GM04503 (cell line): ENCODE measurements around the gene GSTA3.
"Not testable (repeated sequence)": the region's sequence is repeated elsewhere in the genome, so short reads cannot be mapped to it uniquely, and the experiment has no call there.

Source experiments
- DNase-seq: peaks from one replicate; pipeline ENCODE4 v3.0.0-alpha.2; 2012; ENCODE audit warnings: low read depth

Gene GSTA3

DNA sequence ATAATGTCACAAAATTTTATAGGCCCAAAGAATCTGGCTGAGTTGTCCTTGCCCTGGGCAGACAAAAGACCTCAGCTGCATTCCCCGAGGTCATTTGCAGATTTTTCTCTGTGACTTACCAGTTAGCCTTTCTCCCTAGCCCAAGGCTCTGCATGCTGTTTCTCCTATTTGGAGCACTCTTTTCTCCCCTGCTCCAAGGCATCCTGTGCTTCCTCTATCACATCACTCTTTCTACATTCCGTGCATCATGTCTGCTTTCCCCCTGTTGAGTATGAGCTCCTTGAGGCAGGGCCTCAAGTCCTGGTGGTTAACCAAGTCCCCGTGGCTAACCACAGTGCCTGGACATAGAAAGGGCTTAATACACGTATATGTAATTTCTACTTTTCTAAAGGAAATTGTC, 593 bp upstream of the GSTA3 start:
- DNase-seq = no peak

DNA sequence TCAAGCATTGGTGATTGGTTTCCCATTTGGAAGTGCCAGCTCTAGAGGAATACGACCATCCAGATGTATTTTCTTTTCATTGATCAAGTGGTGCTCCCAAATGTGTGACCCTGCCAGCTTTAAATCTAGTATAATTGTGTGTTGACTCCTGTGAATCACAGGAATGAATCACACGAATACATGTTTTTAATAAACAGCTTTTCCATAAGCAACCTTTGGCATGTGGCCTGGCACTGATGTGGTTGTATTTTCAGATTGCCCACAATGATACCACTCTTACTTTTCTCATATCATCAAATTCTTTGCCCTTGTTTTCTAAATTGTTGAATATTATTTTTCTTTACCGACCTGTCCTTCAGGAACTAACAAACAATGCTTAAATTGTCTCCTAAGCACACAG, 367 bp downstream of the GSTA3 start:
- no peak for DNase-seq

DNA sequence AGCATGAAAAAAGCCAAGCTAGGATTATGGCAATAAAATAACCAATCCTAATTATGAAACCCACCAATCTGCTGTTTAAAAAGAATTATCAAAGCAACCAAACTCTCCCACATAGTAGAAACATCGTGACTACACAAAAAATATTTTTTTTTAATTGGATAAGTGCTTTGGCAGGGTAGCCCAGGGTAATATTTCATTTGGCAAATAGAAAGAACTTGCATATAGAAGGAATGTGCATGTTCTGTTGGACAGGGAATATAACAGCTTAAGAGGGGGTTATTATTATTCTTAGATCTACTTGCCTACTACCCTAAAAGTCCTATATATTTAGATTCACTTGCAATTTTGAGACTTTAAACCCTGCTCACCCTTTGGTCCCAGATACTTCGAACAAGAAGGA, 972 bp downstream of the GSTA3 start:
- DNase-seq = no peak

DNA sequence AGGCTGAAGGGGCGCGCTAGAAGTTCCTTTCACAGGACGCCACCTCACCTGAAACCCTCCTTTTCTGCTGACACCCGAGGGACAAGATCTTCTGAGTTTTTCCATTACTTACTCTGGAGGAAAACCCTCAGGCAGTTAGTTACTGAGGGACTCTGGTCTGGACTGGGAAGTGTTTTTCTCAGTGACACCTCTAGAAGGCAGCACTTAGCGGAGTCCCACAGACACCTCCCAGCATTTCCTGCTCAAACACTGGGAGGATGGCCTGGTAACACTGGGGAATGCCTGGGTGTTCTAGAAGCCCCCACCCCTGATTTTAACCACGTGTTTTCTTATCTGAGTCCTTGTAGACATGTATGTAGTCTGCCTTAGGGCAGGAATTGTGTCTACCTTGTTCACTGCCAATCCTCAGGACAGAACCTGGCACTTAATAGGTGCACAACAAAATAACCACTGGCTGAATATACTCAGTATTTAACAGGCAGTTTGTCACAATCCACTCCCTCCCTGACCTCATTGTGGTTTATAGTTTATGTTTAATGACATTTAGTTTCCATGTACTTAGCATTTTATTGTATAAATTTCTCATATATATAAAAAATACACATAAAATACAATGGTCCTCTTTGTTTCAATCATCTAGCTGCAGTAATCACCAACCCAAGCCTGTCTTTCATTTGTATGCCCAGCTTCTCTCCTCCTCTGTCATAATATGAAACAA, 4.8 kb downstream of the GSTA3 start:
- no peak for DNase-seq

DNA sequence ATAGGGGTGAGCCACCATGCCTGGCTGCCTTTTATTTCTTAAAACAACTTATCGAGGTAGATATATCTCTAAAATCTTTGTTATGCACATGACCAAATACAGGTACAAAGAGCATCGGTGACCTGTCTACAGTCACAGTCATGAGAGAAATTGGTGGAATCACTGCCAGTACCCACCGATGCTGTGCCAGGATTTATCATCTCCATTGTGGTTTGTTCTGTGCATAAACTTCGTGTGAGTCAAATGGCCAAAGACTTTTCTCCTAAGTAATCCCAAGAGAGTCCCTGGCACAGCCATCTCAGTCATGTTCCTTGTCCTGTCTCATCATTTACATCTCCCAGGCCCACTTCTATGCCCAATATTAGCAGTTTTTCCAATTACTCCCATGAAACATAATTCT, 9.0 kb downstream of the GSTA3 start:
- DNase-seq = no peak

DNA sequence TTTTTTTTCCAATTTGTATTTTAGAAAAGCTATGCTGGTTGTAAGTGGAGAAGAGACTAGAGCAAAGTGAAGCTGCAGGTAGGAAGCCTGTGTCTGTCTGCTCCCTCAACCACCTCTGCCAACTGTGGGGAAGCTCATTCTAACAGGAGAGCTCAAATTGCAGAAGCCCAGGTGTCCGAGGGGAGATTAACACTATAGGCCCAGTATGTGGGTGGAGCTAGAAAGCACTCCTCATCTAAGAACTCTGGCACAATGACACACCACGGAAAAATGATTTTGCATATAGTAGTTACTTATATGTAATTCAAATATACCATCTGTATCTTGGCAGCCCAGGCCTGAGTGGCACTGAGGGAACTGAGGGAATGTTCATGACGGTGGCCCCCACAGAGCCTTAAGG, 13.7 kb downstream of the GSTA3 start:
- not testable (repeated sequence) for DNase-seq

DNA sequence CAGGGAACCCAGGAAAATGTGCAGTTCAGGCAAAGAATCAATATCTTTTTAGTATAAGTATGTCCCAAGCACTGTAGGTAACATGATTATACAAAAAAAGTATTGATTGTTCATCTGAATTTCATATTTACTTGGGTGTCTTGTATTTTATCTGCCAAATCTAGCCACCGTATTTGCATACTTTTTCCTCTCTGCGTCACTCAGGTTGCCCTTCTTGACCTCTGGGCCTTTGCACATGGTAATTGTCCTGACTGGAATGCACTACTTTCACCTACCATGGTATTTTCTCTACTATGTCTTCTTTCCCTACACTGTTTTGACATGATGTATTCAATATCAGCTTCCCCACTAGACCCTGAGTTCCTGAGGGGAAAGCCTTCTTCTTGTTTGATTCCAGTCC, 15.2 kb downstream of the GSTA3 start:
- DNase-seq = no peak

DNA sequence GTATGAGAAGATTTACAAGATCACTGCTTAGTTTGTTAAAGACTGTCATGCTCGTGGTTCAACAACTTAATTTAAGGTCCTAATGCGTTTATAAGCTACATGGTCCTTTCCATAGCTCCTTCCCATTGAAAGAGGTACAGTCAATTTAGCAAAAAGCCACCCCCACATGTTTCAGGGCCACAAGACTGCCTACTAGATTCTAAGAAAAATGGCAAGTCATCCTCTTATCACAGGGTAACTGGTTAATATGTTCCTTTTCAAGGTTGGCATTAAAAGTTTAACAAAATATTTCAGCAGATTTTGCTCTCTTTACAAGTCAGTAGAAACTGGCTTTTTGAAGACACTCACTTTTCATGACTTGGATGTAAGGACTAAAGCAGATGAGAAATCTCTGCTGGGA, 15.7 kb downstream of the GSTA3 start:
- no peak for DNase-seq

DNA sequence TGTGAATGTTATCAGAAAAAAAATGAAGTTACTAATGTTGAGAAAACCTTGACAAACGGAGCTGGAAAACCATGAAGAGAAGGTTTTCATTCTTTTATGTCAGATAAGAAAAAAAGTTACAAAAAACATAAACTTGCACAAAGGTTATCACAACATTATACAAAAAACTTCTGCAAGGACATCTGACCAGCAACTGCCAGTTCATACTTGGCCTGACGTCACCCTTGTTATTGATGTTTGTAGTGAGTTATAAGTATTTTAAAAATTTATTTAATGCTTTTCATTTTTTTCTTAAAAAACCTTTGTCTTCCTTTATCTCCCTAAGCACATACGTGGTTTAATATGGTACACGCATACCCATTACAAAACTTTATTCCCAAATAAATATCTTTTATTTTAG, 16.3 kb downstream of the GSTA3 start:
- no peak for DNase-seq

DNA sequence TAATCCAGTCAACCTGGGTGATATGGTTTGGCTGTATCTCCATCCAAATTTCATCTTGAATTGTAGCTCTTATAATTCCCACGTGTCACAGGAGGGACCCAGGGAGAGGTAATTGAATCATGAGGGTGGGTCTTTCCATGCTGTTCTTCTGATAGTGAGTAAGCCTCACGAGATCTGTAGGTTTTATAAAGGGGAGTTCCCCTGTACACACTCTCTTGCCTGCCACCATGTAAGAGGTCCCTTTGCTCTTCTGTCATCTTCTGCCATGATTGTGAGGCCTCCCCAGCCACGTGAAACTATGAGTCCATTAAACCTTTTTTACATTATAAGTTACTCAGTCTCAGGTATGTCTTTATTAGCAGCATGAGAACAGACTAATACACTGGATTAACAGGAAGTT, 19.5 kb downstream of the GSTA3 start:
- DNase-seq = no peak

DNA sequence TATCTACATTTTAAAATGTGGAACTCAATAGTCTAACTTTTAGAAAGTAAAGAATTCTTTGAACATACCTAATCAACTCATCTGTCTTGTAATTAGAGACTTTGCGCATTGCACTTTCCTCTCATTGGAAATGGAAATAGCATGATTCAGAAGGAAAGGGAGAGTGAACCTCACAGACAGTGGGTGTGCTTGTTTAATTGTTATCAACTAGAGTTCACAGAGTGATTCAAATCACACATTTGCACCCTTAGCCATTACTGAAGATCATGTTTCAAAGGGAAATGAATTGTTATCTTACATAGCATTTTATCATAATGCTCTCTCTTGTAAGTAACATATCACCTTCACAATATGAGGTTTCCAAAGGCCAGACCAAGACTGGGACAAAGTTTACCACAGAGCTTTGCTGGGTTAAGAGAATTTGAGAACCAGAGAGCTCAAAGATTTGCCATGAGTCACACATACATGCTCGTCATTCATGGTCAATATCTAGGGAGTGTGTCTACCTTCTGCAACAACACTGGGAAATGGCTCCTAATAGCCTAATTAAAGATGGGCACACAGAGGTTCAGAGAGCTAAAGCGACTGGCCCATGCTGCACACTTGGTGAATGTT, 21.5 kb downstream of the GSTA3 start:
- DNase-seq = no peak

DNA sequence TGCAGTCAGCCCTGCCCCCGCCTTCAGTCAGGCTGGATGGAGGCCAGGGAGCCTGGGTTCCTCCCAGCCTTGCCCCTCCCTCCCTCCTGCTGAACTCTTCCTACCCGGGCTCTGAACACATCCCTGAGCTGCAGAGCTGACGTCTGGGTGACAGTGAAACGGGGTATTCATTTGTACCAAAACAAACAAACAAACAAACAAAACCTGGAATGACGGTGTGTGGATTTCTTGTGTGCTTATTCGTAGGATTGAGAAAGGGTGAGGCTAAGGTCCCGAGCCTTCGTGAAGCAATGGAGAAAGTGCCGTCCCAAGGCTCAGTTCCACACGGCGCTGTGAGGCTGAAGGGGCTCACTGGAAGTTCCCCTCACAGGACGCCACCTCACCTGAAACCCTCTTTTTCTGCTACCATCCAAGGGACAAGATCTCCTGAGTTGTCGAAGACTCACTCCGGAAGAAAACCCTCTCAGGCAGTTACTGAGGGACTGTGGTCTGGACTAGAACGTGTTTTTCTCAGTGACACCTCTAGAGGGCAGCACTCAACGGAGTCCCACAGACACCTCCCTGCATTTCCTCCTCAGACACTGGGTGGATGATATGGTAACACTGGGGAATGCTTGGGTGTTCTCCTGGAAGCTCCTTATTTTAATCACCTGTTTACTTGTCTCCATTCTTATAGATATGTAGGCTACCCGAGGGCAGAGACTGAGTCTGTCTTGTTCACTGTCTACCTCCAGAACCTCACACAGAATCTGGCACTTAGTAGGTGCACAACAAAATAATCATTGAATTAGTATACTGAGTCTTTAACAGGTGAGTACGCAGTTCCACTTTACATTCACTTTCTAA, 27.3 kb downstream of the GSTA3 start:
- DNase-seq = peak; percentile 33

DNA sequence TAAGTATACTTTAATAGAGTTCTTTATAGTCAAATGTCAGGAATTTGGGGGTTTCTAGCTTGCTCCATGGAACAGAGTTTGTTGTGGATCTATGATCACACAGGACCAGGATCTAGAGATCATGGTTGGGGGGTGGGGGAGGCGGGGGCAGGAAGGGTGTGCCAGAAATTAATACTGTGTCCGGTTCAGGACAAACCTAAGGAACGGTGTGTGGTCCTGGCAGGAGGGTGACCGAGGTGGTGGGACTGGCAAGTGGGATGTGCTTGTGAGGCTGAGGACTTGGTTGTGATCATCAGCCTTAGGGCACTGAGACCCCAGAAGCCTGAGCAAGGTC, 27.9 kb downstream of the GSTA3 start:
- DNase-seq = no peak

DNA sequence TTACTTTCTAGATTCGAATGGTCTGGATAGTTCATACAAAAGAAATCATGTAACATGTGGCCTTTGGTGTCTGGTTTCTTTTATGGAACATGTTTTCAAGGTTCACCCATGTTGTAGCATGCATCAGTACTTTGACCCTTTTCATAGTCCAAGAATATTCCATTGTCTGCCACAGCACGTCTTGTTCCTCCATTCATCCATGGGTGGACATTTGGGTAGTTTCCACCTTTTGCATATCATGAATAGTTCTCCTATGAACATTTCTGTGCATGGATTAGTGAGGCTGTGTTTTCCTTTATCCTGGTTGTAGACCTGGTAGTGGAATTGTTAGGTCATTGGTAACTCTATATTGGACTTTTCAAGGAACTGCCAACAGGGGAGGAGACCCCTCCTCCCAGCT, 31.7 kb downstream of the GSTA3 start:
- DNase-seq = no peak

DNA sequence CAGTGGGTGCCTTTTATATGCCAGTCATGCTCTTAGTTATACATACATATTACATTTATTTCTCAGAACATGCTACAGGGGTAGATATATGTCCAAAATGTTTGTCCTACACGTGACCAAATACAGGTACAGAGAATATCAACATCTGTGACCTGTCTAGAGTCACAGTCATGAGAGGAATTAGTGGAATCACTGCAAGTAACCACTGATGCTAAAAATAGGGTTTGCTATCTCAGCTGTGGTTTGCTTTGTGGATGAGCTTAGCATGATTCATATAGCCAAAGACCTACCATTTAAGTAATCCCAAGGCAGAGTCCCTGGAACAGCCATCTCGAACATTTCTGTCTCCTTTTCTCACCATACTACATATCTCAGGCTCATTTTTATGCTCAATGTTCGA, 32.3 kb downstream of the GSTA3 start:
- DNase-seq = peak; percentile 72

DNA sequence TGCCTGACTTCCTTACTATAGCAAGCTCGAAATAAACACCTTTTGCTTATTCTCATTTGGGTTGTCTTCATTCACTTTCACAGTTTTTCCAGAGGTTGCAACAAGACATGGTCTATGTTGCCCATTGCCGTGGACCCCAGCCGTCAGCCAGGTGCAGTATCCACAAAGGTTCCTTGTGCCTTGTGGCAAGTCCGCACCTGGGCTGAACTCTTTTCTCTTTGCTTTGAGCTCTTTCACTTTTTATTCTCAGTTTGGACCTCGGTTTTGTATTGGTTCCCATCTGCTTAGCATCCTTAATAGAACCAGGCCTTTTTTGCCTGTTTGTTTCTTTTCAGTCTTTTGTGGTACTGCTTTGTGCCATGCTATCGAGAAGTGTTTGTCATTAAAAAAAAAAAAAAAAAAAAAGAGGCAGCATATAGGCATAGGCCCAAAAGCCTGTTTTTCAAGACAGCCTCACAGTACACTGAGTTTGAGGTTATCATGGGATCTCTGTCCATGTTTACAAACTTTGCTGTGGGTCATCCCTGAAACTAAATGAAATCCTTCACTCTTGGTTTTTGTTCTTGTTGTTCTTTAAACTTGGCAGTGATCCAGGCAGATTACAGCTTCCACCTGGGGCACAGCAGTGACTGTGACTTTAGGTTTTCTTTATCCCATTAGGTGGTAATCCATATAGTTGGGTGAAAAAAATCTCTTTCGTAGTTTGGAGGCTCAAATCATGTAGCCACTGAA, 33.3 kb downstream of the GSTA3 start:
- no peak for DNase-seq

DNA sequence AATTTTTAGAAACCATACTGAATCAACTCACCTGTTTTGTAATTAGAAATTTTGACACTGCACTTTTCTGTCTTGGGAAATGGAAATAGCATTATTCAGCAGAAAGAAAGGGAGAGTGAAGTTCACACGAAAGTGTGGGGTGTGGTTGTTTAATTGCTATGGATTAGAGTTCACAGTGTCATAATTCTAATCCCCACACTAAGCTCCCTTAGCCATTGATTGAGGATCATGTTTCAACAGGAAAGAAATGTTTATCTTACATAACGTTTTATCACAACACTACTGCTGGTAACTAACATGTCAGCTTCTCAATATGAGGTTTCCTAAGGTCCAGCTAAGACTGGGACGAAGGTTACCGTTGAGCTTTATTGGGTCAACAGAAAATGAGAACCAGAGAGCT, 37.5 kb downstream of the GSTA3 start:
- DNase-seq = no peak

DNA sequence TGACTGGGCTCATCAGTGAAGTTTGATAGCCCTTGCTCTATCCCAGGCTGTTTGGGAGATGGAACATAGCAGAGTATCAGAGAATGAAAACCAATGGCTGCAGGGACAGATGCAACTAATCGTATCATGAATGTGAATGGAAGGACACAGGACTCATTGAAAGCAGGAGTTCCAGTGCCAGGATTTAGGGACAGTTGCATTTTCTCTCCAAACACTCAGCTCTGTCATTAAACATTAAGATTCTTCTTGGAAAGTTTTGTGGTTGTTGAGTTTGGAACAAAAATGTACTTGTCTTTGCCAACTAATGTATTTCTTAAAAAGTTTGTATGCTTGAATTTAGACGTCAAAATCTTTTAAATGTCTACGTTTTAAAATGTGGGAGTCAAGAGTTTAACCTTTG, 37.9 kb downstream of the GSTA3 start:
- DNase-seq = no peak

DNA sequence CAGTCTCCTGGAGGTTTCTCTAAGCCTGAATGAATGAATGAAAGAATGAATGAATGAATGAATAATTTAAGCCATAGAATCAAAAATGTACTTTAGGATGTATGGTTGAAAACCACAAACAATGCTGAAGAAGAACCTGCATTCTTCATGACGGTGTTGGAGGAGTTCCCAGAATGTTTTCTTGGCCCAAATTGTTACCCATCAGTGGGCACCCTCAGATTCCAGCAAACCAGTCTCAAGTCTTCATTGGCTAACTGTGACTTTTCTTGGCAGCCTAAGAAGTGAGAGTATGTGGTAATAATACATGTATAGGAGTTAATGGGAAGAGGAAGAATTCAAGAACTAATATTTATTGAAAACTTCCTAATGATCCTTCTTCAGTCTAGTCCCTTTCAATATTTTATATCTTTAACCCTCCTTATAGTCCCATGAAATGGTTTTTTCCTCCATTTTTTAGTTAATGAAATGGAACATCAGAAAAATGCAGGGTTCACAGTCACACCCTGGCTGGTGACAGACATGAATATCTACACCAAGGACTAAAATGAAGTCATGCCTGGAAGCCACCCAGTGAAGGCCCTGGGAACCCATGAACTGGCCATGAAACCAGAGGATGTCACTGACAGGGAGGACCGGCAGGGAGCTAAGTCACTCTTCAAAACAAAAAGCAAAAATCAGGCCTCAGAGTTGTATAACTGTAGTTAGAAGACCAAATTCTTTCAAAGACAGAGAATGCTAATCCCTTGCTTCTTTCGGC, 39.0 kb downstream of the GSTA3 start:
- not testable (repeated sequence) for DNase-seq

DNA sequence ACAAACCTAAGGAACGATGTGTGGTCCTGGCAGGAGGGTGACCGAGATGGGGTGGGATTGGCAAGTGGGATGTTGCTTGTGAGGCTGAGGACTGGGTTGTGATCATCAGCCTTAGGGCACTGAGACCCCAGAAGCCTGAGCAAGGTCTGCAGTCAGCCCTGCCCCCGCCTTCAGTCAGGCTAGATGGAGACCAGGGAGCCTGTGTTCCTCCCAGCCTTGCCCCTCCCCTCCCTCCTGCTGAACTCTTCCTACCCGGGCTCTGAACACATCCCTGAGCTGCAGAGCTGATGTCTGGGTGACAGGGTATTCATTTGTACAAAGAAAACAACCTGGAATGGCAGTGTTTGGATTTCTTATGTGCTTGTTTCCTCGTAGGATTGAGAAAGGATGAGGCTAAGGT, 40.6 kb downstream of the GSTA3 start:
- not testable (repeated sequence) for DNase-seq

DNA sequence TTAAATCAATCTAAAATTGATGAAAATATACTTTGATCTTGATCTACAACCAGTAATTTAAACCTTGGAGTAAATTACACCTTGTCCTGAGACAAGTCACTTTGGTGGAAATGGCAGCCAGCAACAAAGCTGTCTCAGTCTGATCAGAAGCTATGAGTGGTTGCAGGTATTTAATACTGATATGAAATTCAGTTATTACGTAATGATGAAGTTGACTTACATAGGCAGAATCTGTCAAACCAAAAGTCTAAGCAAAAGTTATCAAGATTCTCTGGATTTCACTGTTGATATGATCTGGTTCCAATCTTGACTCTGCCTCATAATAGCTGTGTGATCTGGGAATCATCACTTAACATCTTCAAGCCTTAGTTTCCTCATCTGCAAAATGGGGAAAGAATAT, 41.3 kb downstream of the GSTA3 start:
- DNase-seq = no peak

DNA sequence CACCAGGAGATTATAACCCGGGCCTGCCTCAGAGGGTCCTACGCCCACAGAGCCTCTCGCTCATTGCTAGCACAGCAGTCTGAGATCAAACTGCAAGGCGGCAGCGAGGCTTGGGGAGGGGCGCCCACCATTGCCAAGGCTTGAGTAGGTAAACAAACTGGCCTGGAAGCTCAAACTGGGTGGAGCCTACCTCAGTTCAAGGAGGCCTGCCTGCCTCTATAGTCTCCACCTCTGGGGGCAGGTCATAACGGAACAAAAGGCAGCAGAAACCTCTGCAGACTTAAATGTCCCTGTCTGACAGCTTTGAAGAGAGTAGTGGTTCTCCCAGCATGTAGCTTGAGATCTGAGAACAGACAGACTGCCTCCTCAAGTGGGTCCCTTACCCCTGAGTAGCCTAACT, 48.3 kb downstream of the GSTA3 start:
- not testable (repeated sequence) for DNase-seq
